ACC112 (cell line): Measurements from ENCODE around the gene SDK1.

Source experiments
- H2AFZ ChIP-seq: fragments of 200-600 bp; sonication (generic); one replicate; pipeline ENCODE4 v1.6.0; 2017; ENCODE audit warnings: antibody characterized with exemption, low read length; ENCODE audit not compliant: unreplicated experiment
- H3K27ac ChIP-seq: fragments of 200-600 bp; sonication (generic); 2 replicates; pipeline ENCODE4 v1.5.1; 2014; ENCODE audit warnings: low read depth, mild to moderate bottlenecking, antibody characterized with exemption, low read length, moderate library complexity
- H3K27me3 ChIP-seq: fragments of 200-600 bp; sonication (generic); 2 replicates; pipeline ENCODE4 v1.6.1; 2014; ENCODE audit warnings: mild to moderate bottlenecking, antibody characterized with exemption, low read length, moderate library complexity, mixed read lengths; ENCODE audit not compliant: insufficient read depth
- H3K36me3 ChIP-seq: fragments of 200-600 bp; sonication (generic); 2 replicates; pipeline ENCODE4 v1.6.1; 2016; ENCODE audit warnings: mild to moderate bottlenecking, antibody characterized with exemption, low read length, moderate library complexity, mixed read lengths; ENCODE audit not compliant: insufficient read depth
- H3K4me1 ChIP-seq: fragments of 200-600 bp; sonication (generic); one replicate; pipeline ENCODE4 v1.6.1; 2016; ENCODE audit warnings: low read length, mixed read lengths; ENCODE audit not compliant: insufficient read depth, unreplicated experiment, control insufficient read depth
- H3K4me3 ChIP-seq: fragments of 200-600 bp; sonication (generic); 2 replicates; pipeline ENCODE4 v1.5.1; 2014; ENCODE audit warnings: mild to moderate bottlenecking, low read depth, low read length
- H3K79me2 ChIP-seq: fragments of 200-600 bp; sonication (generic); one replicate; pipeline ENCODE4 v1.6.0; 2016; ENCODE audit warnings: low read length; ENCODE audit not compliant: control insufficient read depth, unreplicated experiment, insufficient read depth

The SDK1 gene

GRCh38 chr7:4021413-4021812, 720.4 kb downstream of the SDK1 start:
- Histone ChIP-seq H3K4me1 (no peaks in the 10 kb centered on the region), H3K36me3 (no peaks in the 10 kb centered on the region), H3K79me2 (no peaks in the 10 kb centered on the region), H3K4me3 (no peak overlapping the region), H3K27ac (no peak overlapping the region), H2AFZ (no peak overlapping the region), H3K27me3 (no peaks in the 10 kb centered on the region)

GRCh38 chr7:4022265-4022664, 721.2 kb downstream of the SDK1 start:
- no peak overlapping the region for H3K27ac ChIP-seq
- H3K4me1 ChIP-seq = no peaks in the 10 kb centered on the region
- no peaks in the 10 kb centered on the region for H3K79me2 ChIP-seq
- no peaks in the 10 kb centered on the region for H3K36me3 ChIP-seq
- no peak overlapping the region for H2AFZ ChIP-seq
- no peak overlapping the region for H3K4me3 ChIP-seq
- no peaks in the 10 kb centered on the region for H3K27me3 ChIP-seq

- Histone ChIP-seq H3K4me3 (no peak overlapping the region), H3K27ac (no peak overlapping the region), H3K79me2 (no peaks in the 10 kb centered on the region), H3K36me3 (no peaks in the 10 kb centered on the region), H3K4me1 (no peaks in the 10 kb centered on the region), H3K27me3 (no peaks in the 10 kb centered on the region), H2AFZ (no peak overlapping the region)
Measured at GRCh38 chr7:4023502-4023901, 722.5 kb downstream of the SDK1 start.

- no peak overlapping the region for H3K27ac ChIP-seq
- no peaks in the 10 kb centered on the region for H3K4me1 ChIP-seq
- H2AFZ ChIP-seq = no peak overlapping the region
- H3K27me3 ChIP-seq = no peaks in the 10 kb centered on the region
- no peak overlapping the region for H3K4me3 ChIP-seq
- no peaks in the 10 kb centered on the region for H3K36me3 ChIP-seq
- no peaks in the 10 kb centered on the region for H3K79me2 ChIP-seq
Measured at GRCh38 chr7:4024133-4024532, 723.1 kb downstream of the SDK1 start.

- Histone ChIP-seq H3K27ac (no peak overlapping the region), H3K36me3 (no peaks in the 10 kb centered on the region), H3K4me1 (no peaks in the 10 kb centered on the region), H3K27me3 (no peaks in the 10 kb centered on the region), H2AFZ (no peak overlapping the region), H3K4me3 (no peak overlapping the region), H3K79me2 (no peaks in the 10 kb centered on the region)
Measured at GRCh38 chr7:4024806-4025205, 723.8 kb downstream of the SDK1 start.

- no peak overlapping the region for H2AFZ ChIP-seq
- H3K36me3 ChIP-seq = no peaks in the 10 kb centered on the region
- H3K4me3 ChIP-seq = no peak overlapping the region
- no peak overlapping the region for H3K27ac ChIP-seq
- no peaks in the 10 kb centered on the region for H3K79me2 ChIP-seq
- H3K27me3 ChIP-seq = no peaks in the 10 kb centered on the region
- H3K4me1 ChIP-seq = no peaks in the 10 kb centered on the region
Measured at GRCh38 chr7:4025210-4025609, 724.2 kb downstream of the SDK1 start.

- no peak overlapping the region for H2AFZ ChIP-seq
- no peaks in the 10 kb centered on the region for H3K4me1 ChIP-seq
- H3K79me2 ChIP-seq = no peaks in the 10 kb centered on the region
- no peak overlapping the region for H3K27ac ChIP-seq
- H3K36me3 ChIP-seq = no peaks in the 10 kb centered on the region
- H3K27me3 ChIP-seq = no peaks in the 10 kb centered on the region
- H3K4me3 ChIP-seq = no peak overlapping the region
Measured at GRCh38 chr7:4025694-4026615, 724.9 kb downstream of the SDK1 start.

- Histone ChIP-seq H3K27me3 (no peaks in the 10 kb centered on the region), H3K27ac (no peak overlapping the region), H3K36me3 (no peaks in the 10 kb centered on the region), H3K4me1 (no peaks in the 10 kb centered on the region), H3K79me2 (no peaks in the 10 kb centered on the region), H3K4me3 (no peak overlapping the region), H2AFZ (no peak overlapping the region)
Measured at GRCh38 chr7:4026941-4027486, 726.0 kb downstream of the SDK1 start.

GRCh38 chr7:4028221-4028620, 727.2 kb downstream of the SDK1 start:
- Histone ChIP-seq H3K79me2 (no peaks in the 10 kb centered on the region), H2AFZ (no peak overlapping the region), H3K4me1 (no peaks in the 10 kb centered on the region), H3K27me3 (no peaks in the 10 kb centered on the region), H3K27ac (no peak overlapping the region), H3K4me3 (no peak overlapping the region), H3K36me3 (no peaks in the 10 kb centered on the region)

GRCh38 chr7:4029941-4030340, 728.9 kb downstream of the SDK1 start:
- H3K79me2 ChIP-seq = no peaks in the 10 kb centered on the region
- H3K27ac ChIP-seq = no peak overlapping the region
- no peaks in the 10 kb centered on the region for H3K4me1 ChIP-seq
- no peaks in the 10 kb centered on the region for H3K27me3 ChIP-seq
- no peaks in the 10 kb centered on the region for H3K36me3 ChIP-seq
- no peak overlapping the region for H3K4me3 ChIP-seq
- no peak overlapping the region for H2AFZ ChIP-seq

GRCh38 chr7:4030346-4030950, 729.4 kb downstream of the SDK1 start:
- Histone ChIP-seq H3K27ac (no peak overlapping the region), H2AFZ (no peak overlapping the region), H3K27me3 (no peaks in the 10 kb centered on the region), H3K4me3 (no peak overlapping the region), H3K4me1 (no peaks in the 10 kb centered on the region), H3K79me2 (no peaks in the 10 kb centered on the region), H3K36me3 (no peaks in the 10 kb centered on the region)
